ENCODE data around the gene TBCE.

Gene TBCE

DNA sequence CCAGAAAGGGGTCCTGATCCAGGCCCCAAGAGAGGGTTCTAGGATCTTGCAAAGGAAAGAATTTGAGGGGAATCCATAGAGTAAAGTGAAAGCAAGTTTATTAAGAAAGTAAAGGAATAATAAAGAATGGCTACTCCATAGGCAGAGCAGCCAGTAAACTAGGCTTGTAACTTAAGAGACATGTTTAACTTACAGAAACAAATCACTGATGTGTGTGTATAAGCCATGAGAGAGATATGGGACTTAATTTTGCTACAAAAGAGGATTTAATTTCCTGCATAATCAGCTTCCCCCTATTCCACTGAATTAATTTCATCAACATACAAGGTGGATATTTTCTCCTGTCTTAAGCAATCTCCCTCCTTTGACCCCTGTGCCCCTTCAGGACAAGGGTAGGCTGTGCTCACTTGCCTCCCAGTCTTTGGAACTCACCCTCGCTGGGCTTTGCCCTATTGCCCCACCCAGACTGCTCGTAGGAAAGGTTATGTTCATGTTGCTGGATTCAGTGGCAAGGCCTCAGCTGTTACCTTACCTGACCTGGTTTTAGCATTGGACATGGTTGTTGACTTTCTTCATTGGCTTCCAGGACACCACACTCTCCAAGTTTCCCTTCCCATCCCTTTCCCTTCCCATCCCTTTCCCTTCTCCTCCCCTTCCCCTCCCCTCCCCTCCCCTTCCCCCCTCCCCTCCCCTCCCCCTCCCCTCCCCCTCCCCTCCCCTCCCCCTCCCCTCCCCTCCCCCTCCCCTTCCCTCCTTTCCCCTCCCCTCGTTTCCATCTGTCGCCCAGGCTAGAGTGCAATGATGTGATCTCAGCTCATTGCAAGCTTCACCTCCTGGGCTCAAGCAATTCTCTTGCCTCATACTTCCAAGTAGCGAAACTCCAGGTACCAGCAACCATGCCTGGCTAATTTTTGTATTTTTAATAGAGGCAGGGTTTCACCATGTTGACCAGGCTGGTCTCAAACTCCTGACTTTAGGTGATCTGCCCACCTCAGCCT, 44.6 kb downstream of the TBCE start:
- DNase-seq, result no peak

DNA sequence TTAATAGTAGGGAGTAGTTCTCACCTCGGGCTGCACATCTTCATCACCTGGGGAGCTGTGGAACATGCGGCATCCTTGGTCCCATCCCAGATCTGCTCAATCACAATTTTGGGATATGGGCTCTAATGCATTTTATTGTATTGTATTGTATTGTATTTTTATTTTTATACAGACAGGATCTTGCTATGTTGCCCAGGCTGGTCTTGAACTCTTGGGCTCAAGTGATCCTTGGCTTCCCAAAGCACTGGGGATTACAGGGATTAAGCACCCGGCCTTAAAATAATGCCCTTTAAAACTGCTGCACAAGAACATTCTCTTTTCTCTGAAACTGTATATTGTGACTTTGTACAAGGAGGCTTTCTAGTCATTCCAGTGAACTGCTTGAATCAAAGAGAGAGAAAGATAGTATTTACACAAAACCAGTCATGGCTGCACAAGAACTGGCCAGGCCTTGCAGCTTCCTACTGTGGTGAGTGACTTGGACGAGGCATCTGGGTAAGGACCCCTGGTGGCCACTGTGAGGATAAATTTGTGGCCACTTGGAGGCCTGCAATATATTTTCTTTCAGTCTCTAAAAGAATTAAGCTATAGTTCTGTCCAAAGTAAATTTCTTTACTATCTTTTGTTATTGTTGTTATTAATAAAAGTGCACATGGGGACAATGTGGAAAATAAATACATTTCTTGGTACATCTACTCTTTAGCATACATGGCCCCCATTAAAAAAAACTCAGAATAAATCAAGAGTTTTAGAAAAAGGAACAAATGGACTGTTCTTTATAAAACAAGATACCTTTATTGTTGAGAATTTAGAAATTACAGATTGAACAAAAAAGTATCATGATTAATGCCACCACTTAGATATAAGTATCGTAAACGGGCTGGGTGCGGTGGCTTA, 48.0 kb downstream of the TBCE start:
- DNase-seq, result peak; percentile 58

DNA sequence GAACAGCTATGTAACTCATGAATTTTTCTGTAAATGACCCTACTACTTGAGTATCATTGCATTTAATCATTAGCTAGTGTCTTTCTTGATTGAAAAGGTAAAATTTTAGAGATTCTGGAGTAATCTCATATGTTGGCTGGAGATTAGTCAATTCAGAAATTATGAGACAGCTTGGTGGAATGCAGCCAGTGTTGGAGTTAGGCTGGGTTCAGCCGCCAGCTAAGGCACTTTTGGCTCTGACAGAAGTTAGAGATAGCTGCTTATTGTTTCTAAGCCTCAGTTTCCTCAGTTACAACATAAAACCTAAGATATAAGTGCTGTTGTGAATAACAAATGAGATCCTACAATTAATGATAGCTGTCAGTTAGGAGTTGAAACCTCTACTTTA, 49.4 kb downstream of the TBCE start:
- no peak for DNase-seq

DNA sequence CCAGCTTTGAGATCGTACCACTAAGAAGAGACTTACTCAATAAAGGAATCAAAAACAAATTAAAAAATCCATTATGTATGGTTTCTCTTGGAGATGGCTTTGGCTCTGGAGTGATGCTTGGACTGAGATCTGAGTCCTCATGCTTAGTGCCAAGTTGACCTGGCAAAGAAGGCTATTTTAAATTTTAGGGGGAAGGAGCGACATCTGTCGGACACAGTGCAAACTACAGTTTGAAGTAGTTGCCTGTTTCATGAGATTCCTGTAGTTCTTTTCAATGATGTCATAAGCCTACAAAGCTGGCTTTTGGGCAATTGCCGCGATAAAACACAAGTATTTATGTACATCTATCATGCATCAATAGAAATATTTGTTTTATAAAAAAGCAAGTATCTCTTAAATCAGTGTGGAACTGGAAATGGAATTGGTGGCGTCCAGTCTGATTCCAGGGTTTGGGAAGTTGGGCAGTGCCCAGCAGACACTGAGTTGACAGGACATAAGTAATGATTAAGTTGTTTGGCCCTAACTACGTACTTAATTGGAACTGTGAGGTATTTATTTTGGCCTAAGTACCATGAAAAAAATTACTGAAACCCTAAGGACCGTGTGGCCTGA, 50.0 kb downstream of the TBCE start:
- DNase-seq, result peak; percentile 56

DNA sequence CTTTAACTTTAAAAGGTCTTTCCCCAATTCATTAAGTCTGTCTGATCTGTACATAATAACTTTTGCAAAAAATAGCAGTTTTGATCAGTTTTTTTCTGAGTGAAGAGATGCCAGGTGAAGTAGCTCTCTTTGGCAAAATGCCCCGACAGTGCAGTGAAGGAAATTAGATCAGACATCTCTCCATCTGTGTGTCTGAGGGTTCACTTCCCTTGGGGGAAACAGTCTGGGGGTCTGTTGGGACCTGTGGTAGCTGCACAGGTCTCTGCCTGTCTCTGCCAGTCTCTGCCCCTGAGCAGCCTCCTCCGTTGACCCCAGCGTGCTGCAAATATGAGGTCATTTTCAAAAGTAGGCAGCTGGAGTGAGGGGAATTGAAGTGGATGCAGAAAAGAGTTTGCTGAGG, 54.5 kb downstream of the TBCE start:
- DNase-seq, result no peak

DNA sequence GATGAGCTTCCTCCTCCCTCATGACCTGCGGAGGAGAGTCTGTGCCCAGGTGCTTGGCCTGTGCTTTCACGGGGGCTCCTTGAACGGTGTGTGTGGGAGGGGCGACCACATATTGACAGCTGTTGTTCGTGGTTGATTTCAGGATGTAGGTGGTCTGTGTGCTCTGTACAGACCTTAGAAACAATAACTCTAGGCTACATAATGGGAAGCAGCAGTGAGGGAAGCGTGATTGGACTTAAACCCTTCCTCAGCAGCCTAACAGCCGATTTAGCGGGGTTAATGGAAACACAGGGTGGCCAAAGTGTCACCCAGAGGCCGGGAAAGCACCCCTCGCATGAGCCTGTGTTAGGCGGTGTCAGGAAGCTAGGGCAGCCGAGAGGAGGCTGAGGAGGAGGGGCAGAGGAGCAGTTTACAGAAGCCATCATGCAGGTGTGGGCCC, 56.0 kb downstream of the TBCE start:
- DNase-seq, result peak; percentile 20

DNA sequence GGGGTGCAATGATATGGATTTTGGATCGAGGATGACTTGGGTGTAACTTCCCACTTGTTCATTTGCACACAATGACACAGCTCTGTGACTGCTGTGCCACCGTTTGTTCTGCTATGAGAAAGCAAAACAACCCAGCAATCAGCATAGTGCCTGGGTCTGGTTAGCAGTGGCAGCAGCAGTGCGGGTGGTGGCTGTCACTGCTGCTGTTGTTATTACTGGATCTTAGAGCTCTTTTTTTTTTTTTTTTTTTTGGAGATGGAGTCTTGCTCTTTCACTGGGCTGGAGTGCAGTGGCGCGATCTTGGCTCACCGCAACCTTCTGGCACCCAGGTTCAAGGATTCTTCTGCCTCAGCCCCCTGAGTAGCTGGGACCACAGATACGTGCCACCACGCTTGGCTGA, 56.9 kb downstream of the TBCE start:
- peak; percentile 15 for DNase-seq

DNA sequence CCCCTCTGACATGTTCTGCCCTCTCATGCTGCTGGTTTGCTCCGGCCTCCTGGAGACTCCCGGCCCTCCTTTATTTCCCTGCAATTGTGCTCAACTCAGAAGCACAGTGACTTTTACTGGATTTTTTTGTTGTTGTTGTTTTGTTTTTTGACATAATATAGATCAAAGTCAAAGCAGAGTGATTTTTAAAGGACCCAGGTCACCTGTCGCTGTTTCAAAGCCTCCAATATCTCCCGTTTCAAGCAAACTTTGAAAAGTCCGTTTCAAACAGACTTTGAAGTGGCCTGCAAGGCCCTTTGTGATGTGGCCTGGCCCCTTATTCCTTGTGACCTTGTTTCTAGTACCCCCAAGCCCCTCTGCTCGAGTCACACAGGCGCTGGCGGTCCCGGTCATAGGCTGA, 58.1 kb downstream of the TBCE start:
- DNase-seq, result no peak

DNA sequence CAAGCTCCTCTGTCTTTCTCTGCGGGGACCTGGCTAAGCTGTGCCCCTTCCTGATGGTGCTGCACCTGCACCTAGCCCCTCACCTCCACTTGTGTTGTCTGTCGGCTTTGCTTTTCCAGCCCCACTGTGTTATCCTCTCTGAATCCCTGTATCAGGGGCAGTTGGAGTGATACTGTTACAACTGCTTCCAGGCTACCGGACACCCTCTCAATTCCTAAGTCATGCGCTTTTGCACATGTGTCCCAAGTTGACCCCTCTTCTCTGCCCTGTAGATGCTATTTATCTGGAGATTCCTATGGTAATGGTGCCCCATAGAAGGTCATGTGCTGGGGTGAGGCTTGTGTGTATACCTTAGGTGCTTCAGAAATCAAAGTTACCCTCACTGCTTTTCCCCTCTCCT, 58.9 kb downstream of the TBCE start:
- no peak for DNase-seq

DNA sequence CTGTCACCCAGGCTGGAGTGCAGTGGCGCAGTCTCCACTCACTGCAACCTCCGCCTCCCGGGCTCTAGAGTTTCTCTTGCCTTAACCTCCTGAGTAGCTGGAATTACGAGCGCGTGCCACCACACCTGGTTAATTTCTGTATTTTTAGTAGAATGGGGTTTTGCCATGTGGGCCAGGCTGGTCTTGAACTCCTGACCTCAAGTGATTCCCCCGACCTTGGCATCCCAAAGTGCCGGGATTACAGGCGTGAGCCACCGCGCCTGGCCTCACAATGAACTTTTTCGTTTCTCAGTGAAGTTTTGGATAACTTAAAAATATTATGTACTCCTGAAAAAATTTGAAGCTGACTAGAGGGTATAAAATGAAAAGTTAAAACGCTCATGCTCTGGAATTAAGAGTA, 59.5 kb downstream of the TBCE start:
- no peak for DNase-seq

DNA sequence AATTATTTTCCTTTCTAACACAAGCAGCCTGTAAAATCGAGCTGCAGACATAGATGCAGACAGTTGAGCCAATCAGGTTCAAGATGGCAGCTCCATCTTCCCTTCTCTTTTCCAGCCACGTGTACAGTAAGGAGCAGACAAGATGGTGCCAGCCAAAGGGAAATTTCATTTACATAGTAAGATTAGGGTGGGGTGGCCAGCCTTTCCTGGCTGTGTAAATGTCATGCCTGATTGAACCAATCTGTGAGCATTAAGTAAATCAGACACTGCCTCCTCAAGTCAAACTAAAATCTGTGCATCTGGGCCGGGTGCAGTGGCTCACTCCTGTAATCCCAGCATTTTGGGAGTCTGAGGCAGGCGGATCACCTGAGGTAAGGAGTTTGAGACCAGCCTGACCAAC, 60.2 kb downstream of the TBCE start:
- DNase-seq, result no peak

DNA sequence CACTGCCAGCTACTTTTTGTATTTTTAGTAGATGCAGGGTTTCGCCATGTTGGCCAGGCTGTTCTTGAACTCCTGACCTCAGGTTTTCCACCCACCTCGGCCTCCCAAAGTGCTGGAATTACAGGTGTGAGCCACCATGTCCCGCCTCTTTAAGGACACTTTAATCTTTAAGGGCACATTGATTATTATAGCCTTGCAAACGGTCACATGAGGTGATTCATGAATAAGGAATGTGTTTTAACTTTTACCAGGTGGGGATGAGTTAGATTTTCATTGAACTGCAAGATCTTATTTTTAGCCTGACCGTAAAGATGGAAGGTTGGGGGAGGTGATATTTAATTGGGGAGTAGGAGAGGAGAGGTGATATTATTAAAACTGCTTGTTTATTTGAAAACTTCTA, 61.9 kb downstream of the TBCE start:
- no peak for DNase-seq

DNA sequence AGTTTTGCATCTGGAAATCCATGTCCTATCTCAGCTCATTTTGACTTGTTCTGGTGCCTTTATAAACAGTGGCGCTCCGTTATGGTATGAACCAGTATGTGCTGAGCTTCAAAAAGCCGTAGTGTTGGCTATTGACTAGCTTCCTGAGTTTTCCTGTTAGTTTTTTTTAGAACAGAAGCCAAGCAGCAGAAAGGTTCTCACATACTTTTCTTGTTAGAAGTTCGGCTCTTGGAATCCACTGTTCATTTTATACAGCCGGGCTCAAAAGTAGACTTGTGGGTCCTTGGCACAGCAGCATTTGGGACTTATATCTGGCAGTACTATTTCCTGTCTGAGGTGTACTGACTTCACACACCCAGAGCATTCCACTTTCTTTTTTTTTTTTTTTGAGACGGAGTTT, 63.8 kb downstream of the TBCE start:
- no peak for DNase-seq

DNA sequence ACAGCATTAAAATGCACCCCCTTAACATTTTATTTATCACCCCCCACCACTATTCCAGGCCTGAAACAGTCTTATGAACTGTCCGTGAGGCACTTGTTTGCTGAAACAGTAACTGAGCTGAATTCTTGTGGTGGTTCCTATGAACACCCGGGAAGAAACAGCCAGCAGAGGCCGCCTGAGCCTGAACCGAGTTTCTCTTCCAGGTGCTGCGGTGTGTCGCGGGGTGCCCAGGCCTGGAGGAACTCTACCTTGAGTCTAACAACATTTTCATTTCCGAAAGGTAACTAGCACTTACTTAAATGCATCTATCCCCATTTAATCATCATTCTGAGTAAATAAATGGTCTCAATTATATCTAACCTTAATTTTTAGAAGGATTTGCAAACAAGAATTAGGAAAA, 66.8 kb downstream of the TBCE start:
- DNase-seq, result no peak

DNA sequence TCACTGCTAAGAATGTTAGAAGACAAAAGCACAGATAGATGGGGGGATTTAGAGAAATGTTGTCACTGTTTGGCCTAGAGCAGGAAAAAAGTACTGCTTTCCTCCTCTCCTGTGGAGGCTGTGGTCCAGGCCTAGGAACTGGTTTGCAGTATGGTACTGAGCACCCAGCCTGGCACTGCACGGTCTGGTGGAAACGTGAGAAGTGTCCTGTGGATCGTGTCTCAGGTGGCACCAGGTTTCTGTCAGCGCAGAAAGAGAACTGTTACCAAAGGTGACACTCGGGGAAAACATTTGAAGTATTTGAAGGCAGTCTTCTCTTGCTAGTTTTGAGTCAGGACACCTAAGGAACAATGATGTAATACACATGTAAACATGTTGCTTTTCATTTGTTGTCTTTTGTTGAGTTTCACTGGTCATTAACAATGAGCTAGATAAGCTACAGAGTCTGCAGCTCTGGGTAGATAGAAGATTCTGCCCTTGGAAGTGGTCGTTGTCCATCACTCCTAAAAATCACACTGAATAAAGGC, 74.0 kb downstream of the TBCE start:
- no peak for DNase-seq

DNA sequence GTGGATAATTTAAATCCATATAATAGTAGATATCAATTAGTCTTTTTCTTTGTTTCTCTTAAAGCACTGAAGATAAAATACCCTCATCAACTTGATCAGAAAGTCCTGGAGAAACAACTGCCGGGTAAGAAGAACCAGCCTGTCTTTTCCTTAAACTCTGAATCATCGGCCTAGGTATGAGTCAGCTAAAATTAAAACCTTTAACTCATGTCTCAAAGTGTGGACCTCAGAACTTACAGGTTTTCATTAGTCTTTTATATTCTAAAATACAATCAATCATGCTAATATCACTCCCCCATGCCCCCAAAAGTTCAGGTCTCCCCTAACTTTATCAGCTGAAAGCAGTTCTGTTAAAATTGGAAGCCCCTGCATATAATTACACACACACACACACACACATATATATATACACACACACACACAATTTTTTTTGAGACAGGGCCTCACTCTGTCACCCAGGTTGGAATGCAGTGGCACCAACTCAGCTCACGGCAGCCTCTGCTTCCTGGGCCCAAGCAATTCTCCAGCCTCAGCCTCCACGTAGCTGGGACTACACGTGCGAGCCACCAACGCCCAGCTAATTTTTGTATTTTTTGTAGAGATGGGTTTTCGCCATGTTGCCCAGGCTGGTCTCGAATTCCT, 75.7 kb downstream of the TBCE start:
- DNase-seq, result no peak

DNA sequence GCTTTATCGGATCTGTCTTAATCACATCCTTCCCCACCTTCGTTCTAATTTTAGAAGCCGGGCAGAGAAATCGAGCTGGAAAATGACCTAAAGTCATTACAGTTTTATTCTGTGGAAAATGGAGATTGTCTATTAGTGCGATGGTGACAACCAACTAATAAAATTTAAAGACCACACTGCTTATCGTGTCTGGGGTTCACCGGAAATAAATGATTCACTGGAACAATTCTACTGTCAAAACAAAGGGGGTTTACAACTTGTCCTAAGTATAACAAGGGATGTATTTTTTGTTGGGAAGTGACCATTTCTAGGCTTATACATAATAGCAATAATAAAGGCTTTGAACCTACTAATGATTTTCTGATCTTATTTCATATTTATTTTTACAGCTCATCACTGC, 81.4 kb downstream of the TBCE start:
- DNase-seq, result no peak

DNA sequence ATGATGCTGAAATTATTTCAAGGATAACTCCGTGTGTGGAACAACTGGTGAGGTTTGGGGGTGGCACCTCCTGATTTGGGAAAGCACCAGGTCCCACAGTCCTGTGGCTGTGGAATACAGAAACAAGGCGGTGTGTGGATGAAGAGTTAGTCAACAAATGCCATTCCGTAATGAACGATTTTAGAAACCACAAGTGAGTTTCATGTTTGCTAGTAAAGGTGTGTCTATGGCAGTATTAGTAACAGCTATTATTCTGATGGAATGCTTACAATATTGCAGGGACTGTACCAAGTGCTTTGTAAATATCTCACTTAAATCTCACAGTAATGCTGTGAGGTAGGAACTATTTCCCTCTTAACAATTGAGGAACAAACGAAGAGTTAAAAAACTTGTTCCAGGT, 83.2 kb downstream of the TBCE start:
- DNase-seq, result no peak

DNA sequence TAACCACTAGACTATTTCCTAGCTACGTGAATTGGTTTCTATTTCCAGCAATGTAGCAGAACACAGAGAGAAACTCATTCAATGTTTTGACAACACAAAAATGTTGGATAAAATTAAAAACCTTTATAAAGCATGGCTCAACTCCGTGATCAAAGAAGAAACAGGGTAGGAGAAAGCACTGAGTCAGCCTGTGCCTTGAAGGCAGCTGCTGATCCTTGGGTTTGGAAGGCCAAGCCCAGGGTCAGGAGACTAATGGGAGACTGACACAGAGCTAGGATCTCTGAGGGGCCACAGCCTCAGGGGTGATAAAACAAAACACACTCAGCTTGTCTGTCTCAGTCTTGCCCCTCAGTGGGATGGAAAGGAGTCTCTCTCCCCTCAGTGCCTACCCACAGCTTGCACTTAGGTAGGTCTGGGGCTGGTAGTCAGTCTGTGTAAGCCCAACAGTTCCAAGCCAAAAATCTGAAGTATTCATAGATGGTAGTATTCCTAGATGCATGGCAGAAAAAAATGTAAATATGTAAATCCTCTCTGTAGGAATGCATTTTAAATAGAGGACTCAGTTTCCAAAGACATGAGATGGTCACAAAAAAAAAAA, 83.8 kb downstream of the TBCE start:
- DNase-seq, result no peak

DNA sequence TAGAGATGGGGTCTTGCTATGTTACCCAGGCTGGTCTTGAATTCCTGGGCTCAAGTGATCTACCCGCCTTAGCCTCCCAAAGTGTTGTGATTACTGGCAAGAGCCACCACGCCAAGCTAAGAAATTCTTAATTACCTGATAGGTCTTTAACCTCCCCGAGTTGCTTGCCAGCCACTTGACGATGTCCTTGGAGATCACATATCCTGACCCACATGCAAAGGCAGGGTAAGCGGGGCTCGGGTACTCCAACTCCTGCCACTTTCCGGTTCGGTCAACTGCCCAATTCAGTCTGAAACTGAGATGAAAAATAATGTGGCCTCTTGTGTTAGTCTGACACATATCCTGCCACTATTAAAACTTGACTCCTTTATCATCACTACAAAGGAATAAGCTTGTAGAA, 86.8 kb downstream of the TBCE start:
- no peak for DNase-seq

DNA sequence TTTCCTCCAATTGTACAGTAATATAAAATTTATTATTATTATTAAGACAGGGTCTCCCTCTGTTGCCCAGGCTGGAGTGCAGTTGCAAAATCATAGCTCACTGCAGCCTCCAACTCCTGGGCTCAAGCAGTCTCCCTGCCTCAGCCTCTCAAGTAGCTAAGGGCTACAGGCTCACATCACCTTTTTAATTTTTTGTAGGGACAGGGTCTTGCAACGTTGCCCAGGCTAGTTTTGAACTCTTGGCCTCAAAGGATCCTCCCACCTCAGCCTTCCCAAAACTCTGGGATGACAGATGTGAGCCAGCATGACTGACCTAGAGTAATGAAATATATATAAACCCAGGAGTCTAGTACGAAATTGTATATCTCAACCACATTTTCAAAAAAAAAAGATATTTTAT, 87.9 kb downstream of the TBCE start:
- no peak for DNase-seq

DNA sequence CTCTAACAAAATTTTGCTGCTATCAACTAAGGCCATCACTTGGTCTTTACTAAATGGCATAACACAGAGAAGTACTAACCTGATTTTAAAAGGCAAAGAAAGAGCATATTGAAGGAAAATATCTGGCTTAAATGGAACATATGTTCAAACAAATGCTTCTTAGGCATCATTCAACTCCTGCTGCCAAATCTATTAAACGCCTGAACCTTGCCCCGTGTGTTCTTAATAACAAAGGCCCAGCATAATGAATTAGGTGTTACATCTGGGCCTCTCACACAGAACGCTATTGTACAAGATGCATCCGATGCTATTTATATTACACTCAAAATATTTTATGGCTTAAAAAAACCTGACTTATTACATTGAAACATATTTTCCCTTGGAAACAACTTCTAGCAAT, 88.6 kb downstream of the TBCE start:
- DNase-seq, result no peak

All from stimulated activated CD4-positive, alpha-beta T cell treated with anti-CD3 and anti-CD28 coated beads, Interleukin-1b, Interleukin-23, amount 100 ng/mL, for 48 hours (primary cell).